Mesothelial cell of epicardium (in vitro differentiated cells): ENCODE data around the gene MAB21L2. TPM values are rescaled to one million over a fixed set of nuclear protein-coding genes. Genes with fewer than 3 reads are reported as not detected.

ENCODE experiments used
- DNase-seq, 2 experiments: peaks; one replicate each; pipeline ENCODE4 v3.0.0; 2021; ENCODE audit warnings: low spot score in 2 of 2; ENCODE audit not compliant: unreplicated experiment in 2 of 2
- H3K27ac Mint-ChIP-seq: 2 replicates; pipeline ENCODE4 v1.8.0; 2021; ENCODE audit warnings: mixed read lengths
- H3K27me3 Mint-ChIP-seq: 2 replicates; pipeline ENCODE4 v1.8.0; 2021; ENCODE audit warnings: low read depth, mixed read lengths
- H3K36me3 Mint-ChIP-seq: 2 replicates; pipeline ENCODE4 v1.8.0; 2021; ENCODE audit warnings: mixed read lengths
- H3K4me1 Mint-ChIP-seq: 2 replicates; pipeline ENCODE4 v1.8.0; 2021; ENCODE audit warnings: mixed read lengths
- H3K4me3 Mint-ChIP-seq: 2 replicates; pipeline ENCODE4 v1.8.0; 2021; ENCODE audit warnings: mild to moderate bottlenecking, moderate library complexity, mixed read lengths
- H3K9me3 Mint-ChIP-seq: 2 replicates; pipeline ENCODE4 v1.8.0; 2021; ENCODE audit warnings: mixed read lengths
- total RNA-seq: library from RNA; stranded (reverse); gene quantifications from 3 replicates; pipeline ENCODE4 v1.2.1, GENCODE V29; 2021
- TF ChIP-seq, protein P1 (sequence below): fragments of 200-600 bp; sonication (generic); IDR thresholded peaks from one replicate; pipeline ENCODE4 v1.5.0; 2021; ENCODE audit warnings: antibody characterized with exemption; ENCODE audit not compliant: unreplicated experiment

Gene MAB21L2
- total RNA-seq, 1 donor from 2014 or later, result 16.0 TPM

DNA sequence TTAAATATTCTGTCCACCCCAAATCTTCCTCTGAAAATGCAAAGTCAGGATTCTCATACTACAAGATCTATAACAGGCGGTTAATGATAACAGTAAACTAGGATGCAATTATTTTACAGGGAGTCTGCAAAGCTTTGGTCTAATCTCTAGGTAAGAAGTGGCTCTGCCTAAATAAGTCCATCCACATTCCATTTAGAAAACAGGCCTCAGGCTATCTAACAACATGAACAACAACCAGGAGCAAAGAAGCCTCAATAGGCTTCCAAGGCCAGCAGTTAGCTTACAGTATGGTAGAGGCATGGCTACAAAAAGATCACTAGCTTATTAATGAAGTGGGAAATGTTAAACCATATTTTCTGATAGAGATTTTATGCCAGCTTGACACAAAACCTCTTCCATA lies 6.4 kb downstream of the MAB21L2 start:
- TF ChIP-seq, protein P1, sequence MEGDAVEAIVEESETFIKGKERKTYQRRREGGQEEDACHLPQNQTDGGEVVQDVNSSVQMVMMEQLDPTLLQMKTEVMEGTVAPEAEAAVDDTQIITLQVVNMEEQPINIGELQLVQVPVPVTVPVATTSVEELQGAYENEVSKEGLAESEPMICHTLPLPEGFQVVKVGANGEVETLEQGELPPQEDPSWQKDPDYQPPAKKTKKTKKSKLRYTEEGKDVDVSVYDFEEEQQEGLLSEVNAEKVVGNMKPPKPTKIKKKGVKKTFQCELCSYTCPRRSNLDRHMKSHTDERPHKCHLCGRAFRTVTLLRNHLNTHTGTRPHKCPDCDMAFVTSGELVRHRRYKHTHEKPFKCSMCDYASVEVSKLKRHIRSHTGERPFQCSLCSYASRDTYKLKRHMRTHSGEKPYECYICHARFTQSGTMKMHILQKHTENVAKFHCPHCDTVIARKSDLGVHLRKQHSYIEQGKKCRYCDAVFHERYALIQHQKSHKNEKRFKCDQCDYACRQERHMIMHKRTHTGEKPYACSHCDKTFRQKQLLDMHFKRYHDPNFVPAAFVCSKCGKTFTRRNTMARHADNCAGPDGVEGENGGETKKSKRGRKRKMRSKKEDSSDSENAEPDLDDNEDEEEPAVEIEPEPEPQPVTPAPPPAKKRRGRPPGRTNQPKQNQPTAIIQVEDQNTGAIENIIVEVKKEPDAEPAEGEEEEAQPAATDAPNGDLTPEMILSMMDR, result no peak
- DNase-seq, result no peak
- peaks cover 29% of the 10 kb centered on the region for H3K27me3 Mint-ChIP-seq
- H3K9me3 Mint-ChIP-seq, result no peaks in the 10 kb centered on the region
- H3K27ac Mint-ChIP-seq, result peak overlapping the region; percentile 7
- peak overlapping the region; percentile 71 for H3K4me3 Mint-ChIP-seq
- peaks cover 2% of the 10 kb centered on the region for H3K36me3 Mint-ChIP-seq
- peaks cover 37% of the 10 kb centered on the region for H3K4me1 Mint-ChIP-seq

DNA sequence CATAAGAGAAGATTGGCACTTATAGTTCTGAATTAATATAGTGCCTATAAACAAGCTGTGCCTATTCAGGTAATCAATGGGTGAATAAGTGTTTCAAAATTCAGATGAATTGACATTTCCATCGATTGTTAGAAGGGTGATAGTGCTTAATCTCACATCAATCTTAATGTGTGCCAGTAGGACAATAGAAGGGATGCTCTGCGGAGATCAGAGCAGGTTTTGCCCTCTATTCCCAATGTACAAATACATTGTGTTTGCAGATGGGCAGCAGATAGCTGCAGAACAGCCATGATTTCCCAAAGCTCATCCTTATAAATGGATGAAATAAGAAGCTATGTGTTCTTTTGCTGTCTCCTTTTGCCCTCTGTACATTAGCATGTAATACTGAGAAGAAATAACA lies 7.2 kb downstream of the MAB21L2 start:
- no peak overlapping the region for H3K27ac Mint-ChIP-seq

GRCh38 chr4:150590631-150591030 lies 8.7 kb downstream of the MAB21L2 start:
- Mint-ChIP-seq H3K4me3 (no peak overlapping the region), H3K36me3 (peaks cover under 1% of the 10 kb centered on the region), H3K9me3 (no peaks in the 10 kb centered on the region), H3K4me1 (peaks cover 31% of the 10 kb centered on the region), H3K27ac (peak overlapping the region; percentile 30), H3K27me3 (peaks cover 8% of the 10 kb centered on the region)
- TF ChIP-seq, protein P1, result no peak
- no peak for DNase-seq

More for the DNA sequence above, 7.2 kb downstream of the MAB21L2 start:
- DNase-seq, result no peak
- H3K27me3 Mint-ChIP-seq, result peaks cover 20% of the 10 kb centered on the region
- peaks cover 31% of the 10 kb centered on the region for H3K4me1 Mint-ChIP-seq
- H3K9me3 Mint-ChIP-seq, result no peaks in the 10 kb centered on the region
- TF ChIP-seq, protein P1, result no peak
- no peak overlapping the region for H3K4me3 Mint-ChIP-seq
- H3K36me3 Mint-ChIP-seq, result peaks cover 2% of the 10 kb centered on the region

GRCh38 chr4:150591406-150591805 lies 9.5 kb downstream of the MAB21L2 start:
- Mint-ChIP-seq H3K27ac (peak overlapping the region; percentile 34), H3K36me3 (no peaks in the 10 kb centered on the region), H3K4me3 (no peak overlapping the region), H3K9me3 (no peaks in the 10 kb centered on the region), H3K27me3 (peaks cover 1% of the 10 kb centered on the region), H3K4me1 (peaks cover 31% of the 10 kb centered on the region)
- no peak for DNase-seq
- TF ChIP-seq, protein P1, result no peak

GRCh38 chr4:150591904-150592303 lies 10.0 kb downstream of the MAB21L2 start:
- Mint-ChIP-seq H3K27me3 (no peaks in the 10 kb centered on the region), H3K9me3 (no peaks in the 10 kb centered on the region), H3K4me1 (peaks cover 31% of the 10 kb centered on the region), H3K4me3 (no peak overlapping the region), H3K36me3 (no peaks in the 10 kb centered on the region), H3K27ac (peak overlapping the region; percentile 34)
- TF ChIP-seq, protein P1, result no peak
- DNase-seq, result no peak

DNA sequence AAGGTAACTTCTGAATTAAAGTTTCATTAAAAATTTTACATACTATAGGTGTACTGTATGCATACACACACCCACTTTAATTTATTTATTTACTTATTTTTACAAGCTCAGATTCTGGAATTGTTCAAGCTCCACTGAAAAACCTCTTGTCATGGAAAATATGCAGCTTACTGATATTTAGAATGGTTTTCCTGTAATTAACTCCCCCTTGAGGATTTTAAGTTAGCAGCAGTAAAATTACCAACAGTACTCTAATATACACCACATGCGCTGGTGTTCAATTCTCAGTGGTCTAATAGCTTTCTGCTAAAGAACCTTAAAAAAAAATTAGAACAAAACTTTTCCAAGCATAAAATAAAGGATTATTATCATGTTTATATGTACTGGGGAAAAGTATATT lies 12.0 kb downstream of the MAB21L2 start:
- Mint-ChIP-seq H3K4me3 (no peak overlapping the region), H3K9me3 (no peaks in the 10 kb centered on the region), H3K27ac (no peak overlapping the region), H3K4me1 (peaks cover 24% of the 10 kb centered on the region), H3K27me3 (no peaks in the 10 kb centered on the region), H3K36me3 (peaks cover 2% of the 10 kb centered on the region)
- TF ChIP-seq, protein P1, result no peak
- no peak for DNase-seq
